GM10266 (cell line): Measurements from ENCODE around the gene ASAP2.

Experiments used
- DNase-seq: peaks from one replicate; pipeline ENCODE4 v3.0.0; 2012; ENCODE audit errors: extremely low spot score
- CTCF ChIP-seq: IDR thresholded peaks from 2 replicates; pipeline ENCODE4 v1.5.1; 2012; ENCODE audit warnings: mild to moderate bottlenecking, low read depth; ENCODE audit not compliant: control insufficient read depth, insufficient read depth; ENCODE audit errors: missing control alignments

ASAP2 gene

GRCh38 chr2:9228088-9228751, 21.6 kb downstream of the ASAP2 start:
- no peak for DNase-seq
- no peak for TF ChIP-seq CTCF

- TF ChIP-seq CTCF = no peak
- DNase-seq = no peak
Measured at GRCh38 chr2:9228781-9229469, 22.3 kb downstream of the ASAP2 start.

GRCh38 chr2:9229470-9229820, 22.8 kb downstream of the ASAP2 start:
- DNase-seq = no peak
- TF ChIP-seq CTCF = no peak

GRCh38 chr2:9230051-9230802, 23.6 kb downstream of the ASAP2 start:
- no peak for TF ChIP-seq CTCF
- no peak for DNase-seq

- no peak for TF ChIP-seq CTCF
- DNase-seq = no peak
Measured at GRCh38 chr2:9230881-9231280, 24.3 kb downstream of the ASAP2 start.

GRCh38 chr2:9231291-9232165, 24.9 kb downstream of the ASAP2 start:
- TF ChIP-seq CTCF = no peak
- no peak for DNase-seq
